BLaER1 (cell line): ENCODE results near the gene RNF150.

ENCODE experiments used
- H3K27ac ChIP-seq: shearing (Covaris generic); formaldehyde crosslinking; 2 replicates; pipeline ENCODE4 v1.8.1; 2022
- H3K27me3 ChIP-seq: shearing (Covaris generic); formaldehyde crosslinking; 2 replicates; pipeline ENCODE4 v1.8.1; 2022
- H3K36me3 ChIP-seq: shearing (Covaris generic); formaldehyde crosslinking; 2 replicates; pipeline ENCODE4 v1.8.1; 2022
- H3K4me1 ChIP-seq: shearing (Covaris generic); formaldehyde crosslinking; 2 replicates; pipeline ENCODE4 v1.8.1; 2022
- H3K4me2 ChIP-seq: shearing (Covaris generic); formaldehyde crosslinking; 2 replicates; pipeline ENCODE4 v1.8.1; 2022
- H3K4me3 ChIP-seq: shearing (Covaris generic); formaldehyde crosslinking; 2 replicates; pipeline ENCODE4 v1.8.1; 2022
- H3K9ac ChIP-seq: shearing (Covaris generic); formaldehyde crosslinking; 2 replicates; pipeline ENCODE4 v1.8.1; 2022
- H3K9me3 ChIP-seq: shearing (Covaris generic); formaldehyde crosslinking; 2 replicates; pipeline ENCODE4 v1.8.1; 2022
- H4K20me1 ChIP-seq: shearing (Covaris generic); formaldehyde crosslinking; 2 replicates; pipeline ENCODE4 v1.8.1; 2022
- Cebpa-rat ChIP-seq: shearing (Covaris generic); IDR thresholded peaks from 2 replicates; pipeline ENCODE4 v1.8.1; 2022

The RNF150 gene

DNA sequence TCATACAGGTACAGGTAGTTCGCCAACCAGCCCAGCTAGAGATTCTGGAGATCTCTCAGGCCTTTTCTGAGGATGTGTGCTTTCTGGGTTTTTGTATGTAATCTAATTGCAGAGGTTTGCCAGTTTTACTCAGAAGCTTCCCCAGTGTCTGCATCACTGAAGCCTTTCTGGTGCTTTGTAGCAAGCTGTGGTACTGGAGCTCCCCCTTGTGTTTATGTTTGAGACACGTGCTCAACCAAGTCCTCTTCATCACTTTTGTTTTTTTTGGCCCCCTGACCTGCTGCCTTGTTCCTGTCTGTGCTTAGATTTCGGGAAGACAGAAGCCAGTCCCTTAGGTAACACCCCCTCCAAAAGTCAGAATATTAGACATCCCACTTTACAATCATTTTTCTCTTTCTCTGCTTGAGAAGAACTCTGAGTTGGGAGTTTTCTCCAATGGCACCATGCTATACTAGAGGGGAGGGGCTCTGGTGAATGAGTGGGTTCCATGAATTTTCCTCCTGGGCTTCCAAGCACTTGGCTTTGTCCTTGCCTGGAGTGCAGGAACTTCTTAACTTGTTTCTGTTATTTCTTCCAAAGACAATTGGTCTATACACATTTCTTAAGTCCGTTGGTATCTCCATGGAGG lies 248.7 kb downstream of the RNF150 start:
- no peaks in the 10 kb centered on the region for H3K27me3 ChIP-seq
- peaks cover 1% of the 10 kb centered on the region; the same call in 1 of the 2 replicates for H3K9me3 ChIP-seq
- H3K36me3 ChIP-seq = no peaks in the 10 kb centered on the region
- no peaks in the 10 kb centered on the region for H3K4me1 ChIP-seq
- no peak overlapping the region for H3K4me3 ChIP-seq
- H3K27ac ChIP-seq = no peak overlapping the region
- no peak overlapping the region for H3K9ac ChIP-seq
- H4K20me1 ChIP-seq = no peaks in the 10 kb centered on the region
- no peak for TF ChIP-seq Cebpa-rat
- H3K4me2 ChIP-seq = no peak overlapping the region

DNA sequence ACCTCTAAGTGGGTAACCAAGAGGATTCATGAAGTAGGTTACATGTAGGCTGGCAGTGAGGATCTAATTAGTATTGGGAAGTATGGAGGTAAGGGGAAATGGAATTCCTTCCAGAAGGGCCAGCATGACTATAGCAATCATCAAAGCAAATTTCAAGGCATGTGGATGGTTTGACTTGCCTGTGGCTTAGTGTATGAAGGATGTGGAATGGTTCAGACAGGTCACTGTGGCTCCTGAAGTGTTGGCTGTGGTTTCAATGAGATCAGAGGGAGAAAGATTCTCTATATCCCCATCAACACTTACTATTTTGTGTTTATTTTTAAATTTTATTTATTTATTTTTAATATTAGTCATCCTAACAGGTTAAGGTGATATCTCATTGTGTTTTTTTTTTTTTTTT lies 255.5 kb downstream of the RNF150 start:
- Histone ChIP-seq H3K36me3 (no peaks in the 10 kb centered on the region), H3K4me1 (no peaks in the 10 kb centered on the region), H3K9me3 (peaks cover 5% of the 10 kb centered on the region; the same call in 1 of the 2 replicates), H3K9ac (no peak overlapping the region), H3K4me3 (no peak overlapping the region), H3K4me2 (no peak overlapping the region), H3K27ac (no peak overlapping the region), H3K27me3 (no peaks in the 10 kb centered on the region), H4K20me1 (no peaks in the 10 kb centered on the region)
- TF ChIP-seq Cebpa-rat = no peak

DNA sequence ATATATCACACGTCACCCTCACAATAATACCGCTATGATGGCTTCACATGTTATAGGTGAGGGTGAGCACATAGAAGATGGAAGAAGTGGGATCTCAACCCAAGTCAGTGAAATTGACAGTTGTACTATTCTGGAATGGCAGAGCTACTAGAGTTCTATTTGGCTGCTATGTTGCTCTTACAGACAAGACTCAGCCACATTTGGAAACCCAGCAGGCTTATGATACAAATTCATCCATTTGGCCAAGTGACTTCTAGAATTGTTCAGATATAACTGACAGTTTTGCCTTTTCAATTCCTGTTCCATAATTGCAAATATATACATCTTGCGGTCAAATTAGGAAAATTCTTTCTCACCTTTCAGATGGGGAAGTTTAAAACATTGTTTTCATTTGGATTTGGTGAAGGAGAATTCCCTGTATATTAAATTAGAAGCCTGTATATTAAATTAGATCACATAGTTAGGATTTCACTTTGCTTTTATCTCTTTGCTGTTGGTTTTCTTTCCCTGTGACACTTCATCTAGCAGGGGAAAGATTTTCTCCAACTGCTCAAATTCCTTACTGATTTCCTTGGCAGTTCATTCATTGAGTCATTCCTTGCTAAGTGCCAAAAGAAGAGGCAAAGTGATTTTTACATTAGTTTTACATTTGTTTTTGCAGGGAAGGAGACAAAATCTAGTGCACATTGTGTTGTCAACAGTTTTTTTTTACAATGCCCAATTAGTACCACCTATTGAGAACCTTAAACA lies 256.5 kb downstream of the RNF150 start:
- Histone ChIP-seq H3K27ac (no peak overlapping the region), H3K4me2 (no peak overlapping the region), H4K20me1 (no peaks in the 10 kb centered on the region), H3K9ac (no peak overlapping the region), H3K36me3 (no peaks in the 10 kb centered on the region), H3K4me1 (no peaks in the 10 kb centered on the region), H3K27me3 (no peaks in the 10 kb centered on the region), H3K4me3 (no peak overlapping the region), H3K9me3 (peaks cover 5% of the 10 kb centered on the region; the same call in 1 of the 2 replicates)
- TF ChIP-seq Cebpa-rat = no peak

DNA sequence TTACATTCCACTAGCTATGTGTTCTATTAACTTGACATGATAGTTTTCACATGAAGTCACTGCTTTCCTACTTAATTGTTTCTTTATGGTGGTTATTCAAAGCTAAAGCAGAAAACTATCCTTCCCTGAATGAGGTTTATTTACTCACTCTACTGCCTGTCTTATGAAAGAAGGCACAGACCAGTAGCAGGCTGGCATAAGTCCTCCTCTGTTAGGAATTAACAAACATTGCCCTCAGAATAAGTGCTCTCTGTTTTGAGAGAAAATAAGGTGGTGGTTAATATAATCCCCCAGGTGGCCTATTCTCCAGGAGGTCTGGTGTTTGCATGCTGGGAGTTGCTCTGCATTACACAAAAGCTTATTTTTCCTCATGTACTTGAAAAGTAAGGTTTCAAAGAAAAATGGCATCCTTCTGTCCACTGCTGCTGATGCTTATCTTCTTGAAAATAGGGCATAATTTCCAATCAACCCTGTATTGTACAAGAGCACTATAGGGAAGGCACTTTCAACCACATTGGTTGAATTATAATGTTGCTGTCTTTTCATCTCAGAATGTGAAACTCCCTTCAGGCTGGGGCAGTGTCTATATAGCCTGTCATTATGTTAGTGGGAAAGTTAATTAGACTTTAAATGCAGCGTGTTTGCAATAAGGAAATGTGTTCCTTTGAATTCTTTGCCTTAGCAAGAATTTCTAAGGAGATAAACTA lies 257.4 kb downstream of the RNF150 start:
- no peak for TF ChIP-seq Cebpa-rat
- no peaks in the 10 kb centered on the region for H3K36me3 ChIP-seq
- H3K9me3 ChIP-seq = peaks cover 5% of the 10 kb centered on the region; the same call in 1 of the 2 replicates
- no peaks in the 10 kb centered on the region for H4K20me1 ChIP-seq
- no peak overlapping the region for H3K27ac ChIP-seq
- H3K9ac ChIP-seq = no peak overlapping the region
- no peaks in the 10 kb centered on the region for H3K27me3 ChIP-seq
- no peak overlapping the region for H3K4me3 ChIP-seq
- no peaks in the 10 kb centered on the region for H3K4me1 ChIP-seq
- no peak overlapping the region for H3K4me2 ChIP-seq

DNA sequence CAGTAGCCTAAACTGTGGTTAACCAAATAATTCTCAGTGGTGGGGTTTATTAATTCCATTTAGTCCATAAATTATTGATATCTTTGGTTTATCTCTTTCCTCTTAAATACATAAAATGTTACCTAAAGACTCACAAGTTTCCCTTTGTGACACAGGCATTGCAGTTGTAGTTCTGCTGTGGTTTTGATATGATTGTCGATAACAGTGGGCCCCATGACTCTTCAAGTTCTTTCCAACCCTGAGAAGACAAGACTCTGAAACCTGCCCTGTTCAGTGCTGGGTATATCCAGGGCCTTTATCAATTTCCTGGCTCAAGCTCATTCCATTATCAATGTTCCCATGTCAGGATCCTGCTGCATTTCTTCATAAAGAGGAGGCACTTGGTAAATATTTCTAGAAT lies 259.2 kb downstream of the RNF150 start:
- no peaks in the 10 kb centered on the region for H3K9me3 ChIP-seq
- no peaks in the 10 kb centered on the region for H3K36me3 ChIP-seq
- no peaks in the 10 kb centered on the region for H3K4me1 ChIP-seq
- no peaks in the 10 kb centered on the region for H3K27me3 ChIP-seq
- H3K4me3 ChIP-seq = no peak overlapping the region
- no peaks in the 10 kb centered on the region for H4K20me1 ChIP-seq
- no peak overlapping the region for H3K4me2 ChIP-seq
- no peak for TF ChIP-seq Cebpa-rat
- H3K27ac ChIP-seq = no peak overlapping the region
- no peak overlapping the region for H3K9ac ChIP-seq

- H3K9ac ChIP-seq = no peak overlapping the region
- H3K27me3 ChIP-seq = no peaks in the 10 kb centered on the region
- no peak overlapping the region for H3K4me2 ChIP-seq
- no peaks in the 10 kb centered on the region for H4K20me1 ChIP-seq
- TF ChIP-seq Cebpa-rat = no peak
- no peaks in the 10 kb centered on the region for H3K4me1 ChIP-seq
- no peaks in the 10 kb centered on the region for H3K9me3 ChIP-seq
- no peaks in the 10 kb centered on the region for H3K36me3 ChIP-seq
- H3K27ac ChIP-seq = no peak overlapping the region
- no peak overlapping the region for H3K4me3 ChIP-seq
Measured at GRCh38 chr4:140871368-140871767, 261.9 kb downstream of the RNF150 start.

DNA sequence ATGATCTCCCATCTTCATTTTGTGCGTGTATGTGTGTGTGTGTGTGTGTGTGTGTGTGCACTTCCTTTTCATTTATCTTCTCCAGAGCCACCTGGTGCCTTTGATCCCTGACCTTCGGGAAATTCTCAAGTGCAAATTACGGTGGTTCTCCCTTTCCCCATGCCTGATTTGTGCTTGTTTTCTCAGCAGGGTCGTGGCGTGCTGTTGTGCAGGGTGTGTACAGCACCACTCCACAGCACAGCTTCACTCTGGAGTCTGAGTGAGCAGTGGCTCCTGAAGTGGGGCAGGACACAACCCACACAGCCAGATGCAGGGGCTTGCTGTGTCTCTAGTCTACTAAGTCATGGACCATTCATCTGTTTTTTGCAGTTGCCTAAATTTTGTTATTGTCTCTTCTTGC lies 262.8 kb downstream of the RNF150 start:
- Histone ChIP-seq H3K27me3 (no peaks in the 10 kb centered on the region), H3K4me1 (no peaks in the 10 kb centered on the region), H3K4me2 (no peak overlapping the region), H4K20me1 (no peaks in the 10 kb centered on the region), H3K27ac (no peak overlapping the region), H3K36me3 (no peaks in the 10 kb centered on the region), H3K9me3 (no peaks in the 10 kb centered on the region), H3K9ac (no peak overlapping the region), H3K4me3 (no peak overlapping the region)
- TF ChIP-seq Cebpa-rat = no peak

DNA sequence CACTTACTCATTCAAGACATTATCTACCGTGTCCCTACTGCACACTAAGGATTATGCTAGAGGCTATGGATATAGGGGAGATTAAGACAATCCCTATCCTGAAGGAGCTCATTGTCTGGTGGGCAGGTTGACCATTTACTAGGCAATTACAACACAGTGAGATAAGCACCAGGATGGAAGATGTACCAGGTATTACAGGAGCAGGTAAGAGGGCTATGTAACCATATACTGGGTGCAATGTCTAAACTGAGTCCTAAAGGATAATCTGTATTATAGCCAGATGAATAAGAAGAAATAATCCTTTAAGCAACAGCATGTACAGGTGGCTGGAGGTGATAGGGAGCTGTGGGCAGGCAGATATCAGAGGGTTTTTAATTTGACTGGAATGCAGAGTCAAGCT lies 263.8 kb downstream of the RNF150 start:
- Histone ChIP-seq H3K9me3 (no peaks in the 10 kb centered on the region), H3K4me3 (no peak overlapping the region), H4K20me1 (no peaks in the 10 kb centered on the region), H3K36me3 (no peaks in the 10 kb centered on the region), H3K9ac (no peak overlapping the region), H3K4me1 (no peaks in the 10 kb centered on the region), H3K4me2 (no peak overlapping the region), H3K27ac (no peak overlapping the region), H3K27me3 (no peaks in the 10 kb centered on the region)
- no peak for TF ChIP-seq Cebpa-rat

DNA sequence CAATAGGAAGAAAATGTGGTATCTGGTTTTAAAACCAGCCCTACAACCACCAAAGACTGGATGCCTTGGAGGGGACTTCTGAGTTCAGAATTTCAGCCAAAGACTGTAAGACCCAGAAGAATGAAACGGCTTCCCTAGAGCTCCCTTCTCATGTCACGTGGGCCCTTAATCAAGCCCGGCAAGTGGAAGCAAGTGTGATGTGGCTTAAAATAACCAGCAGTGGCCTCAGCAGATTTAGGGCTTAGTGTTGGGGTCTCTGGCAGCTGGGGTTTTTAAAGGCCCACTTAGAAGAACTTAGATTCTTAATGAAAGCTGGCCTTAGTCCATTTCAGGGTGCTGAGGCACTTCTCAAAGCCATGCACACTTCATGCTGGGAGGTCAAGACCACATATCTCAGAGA lies 265.9 kb downstream of the RNF150 start:
- H3K4me2 ChIP-seq = no peak overlapping the region
- no peaks in the 10 kb centered on the region for H3K9me3 ChIP-seq
- no peaks in the 10 kb centered on the region for H3K36me3 ChIP-seq
- no peak overlapping the region for H3K9ac ChIP-seq
- TF ChIP-seq Cebpa-rat = no peak
- no peak overlapping the region for H3K27ac ChIP-seq
- no peaks in the 10 kb centered on the region for H4K20me1 ChIP-seq
- no peaks in the 10 kb centered on the region for H3K4me1 ChIP-seq
- no peaks in the 10 kb centered on the region for H3K27me3 ChIP-seq
- H3K4me3 ChIP-seq = no peak overlapping the region

DNA sequence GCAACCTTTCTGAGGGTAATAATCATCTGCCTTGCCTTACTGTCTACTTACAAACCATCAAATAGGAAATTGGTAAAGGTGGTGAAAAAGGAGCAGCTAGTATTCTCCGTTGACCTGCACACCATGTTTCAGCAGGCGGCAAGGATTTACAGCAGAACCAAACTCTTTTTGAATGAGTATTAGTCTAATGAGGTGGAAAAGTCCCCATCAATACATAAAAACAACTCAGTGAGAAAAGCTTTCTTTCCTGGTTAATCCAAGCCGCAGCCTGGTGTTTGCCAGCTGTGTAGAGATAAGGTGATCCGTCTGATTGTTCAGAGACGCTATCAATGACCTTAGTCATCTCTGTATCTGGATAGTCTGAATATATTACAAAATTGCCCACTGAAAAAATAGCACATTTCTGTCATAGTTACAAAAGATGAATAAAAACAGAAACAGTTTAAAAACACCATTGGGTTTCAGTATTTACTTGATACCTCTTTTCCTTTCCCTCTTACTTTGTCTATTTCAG lies 266.7 kb downstream of the RNF150 start:
- H3K27ac ChIP-seq = no peak overlapping the region
- no peak overlapping the region for H3K4me3 ChIP-seq
- H3K9me3 ChIP-seq = no peaks in the 10 kb centered on the region
- H3K4me1 ChIP-seq = no peaks in the 10 kb centered on the region
- no peak overlapping the region for H3K4me2 ChIP-seq
- TF ChIP-seq Cebpa-rat = no peak
- H4K20me1 ChIP-seq = no peaks in the 10 kb centered on the region
- H3K9ac ChIP-seq = no peak overlapping the region
- H3K36me3 ChIP-seq = no peaks in the 10 kb centered on the region
- no peaks in the 10 kb centered on the region for H3K27me3 ChIP-seq
